ENCODE results near the gene OR1Q1. TPM values are rescaled to one million over a fixed set of nuclear protein-coding genes. Genes with fewer than 3 reads are reported as not detected.
"Not testable (repeated sequence)": the region's sequence is repeated elsewhere in the genome, so short reads cannot be mapped to it uniquely, and the experiment has no call there.

The OR1Q1 gene
- not detected for total RNA-seq

- Mint-ChIP-seq H3K4me1 (ENCODE audit: low read depth) (no peaks in the 10 kb centered on the region), H3K9me3 (no peaks in the 10 kb centered on the region), H3K27ac (no peak within 1 kb of the TSS), H3K36me3 (ENCODE audit: low read depth) (no peaks in the 10 kb centered on the region), H3K27me3 (ENCODE audit: low read depth) (peaks cover 4% of the 10 kb centered on the region), H3K4me3 (no peak within 1 kb of the TSS)
- intact Hi-C loops (cut with micrococcal nuclease), result no loop called here
- CTCF ChIA-PET, result no interaction called here
- DNase-seq, result no peak
Observed at GRCh38 chr9:122614362-122614761, at the start of gene OR1Q1. TSS of gene OR1Q1 (plus strand) at chr9:122614738. CDS start at chr9:122614738, 0 bp downstream.

- Mint-ChIP-seq H3K27ac (no peak overlapping the region), H3K4me1 (ENCODE audit: low read depth) (peaks cover 7% of the 10 kb centered on the region), H3K4me3 (no peak overlapping the region), H3K27me3 (ENCODE audit: low read depth) (peaks cover 21% of the 10 kb centered on the region), H3K9me3 (no peaks in the 10 kb centered on the region), H3K36me3 (ENCODE audit: low read depth) (no peaks in the 10 kb centered on the region)
- intact Hi-C loops (cut with micrococcal nuclease), result no loop called here
- CTCF ChIA-PET, result no interaction called here
- DNase-seq, result no peak
Observed at GRCh38 chr9:122567901-122568300, 46.6 kb upstream of the OR1Q1 start.

- H3K4me3 Mint-ChIP-seq, result no peak overlapping the region
- no peaks in the 10 kb centered on the region for H3K36me3 Mint-ChIP-seq (ENCODE audit: low read depth)
- H3K4me1 Mint-ChIP-seq (ENCODE audit: low read depth), result peaks cover 8% of the 10 kb centered on the region
- DNase-seq, result no peak
- no peaks in the 10 kb centered on the region for H3K9me3 Mint-ChIP-seq
- H3K27ac Mint-ChIP-seq, result no peak overlapping the region
- intact Hi-C loops (cut with micrococcal nuclease), result no loop called here
- CTCF ChIA-PET, result no interaction called here
- H3K27me3 Mint-ChIP-seq (ENCODE audit: low read depth), result peaks cover 4% of the 10 kb centered on the region
Observed at GRCh38 chr9:122572456-122572855, 42.1 kb upstream of the OR1Q1 start.

DNA sequence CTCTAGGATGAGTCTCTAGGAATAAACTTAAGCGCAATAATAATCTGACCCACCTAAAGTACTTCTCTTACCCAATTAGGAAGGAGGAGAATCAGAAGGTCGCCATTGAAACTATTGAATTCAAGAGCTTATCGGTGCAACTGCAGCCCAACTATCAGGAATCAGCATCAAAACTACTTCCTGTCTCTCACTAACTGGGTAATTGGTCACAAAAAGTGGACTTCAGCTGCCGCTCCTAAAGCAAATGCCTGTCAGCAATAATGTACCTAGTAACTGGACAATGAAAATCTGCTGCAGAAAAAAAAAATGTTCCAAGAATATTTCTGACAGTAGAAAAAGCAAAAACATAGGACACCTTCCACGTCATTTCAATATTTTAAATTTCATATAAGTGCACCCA is 34.7 kb upstream of the OR1Q1 start:
- CTCF ChIA-PET, result no interaction called here
- Mint-ChIP-seq H3K4me3 (no peak overlapping the region), H3K36me3 (ENCODE audit: low read depth) (no peaks in the 10 kb centered on the region), H3K27ac (no peak overlapping the region), H3K9me3 (no peaks in the 10 kb centered on the region), H3K27me3 (ENCODE audit: low read depth) (peaks cover 1% of the 10 kb centered on the region), H3K4me1 (ENCODE audit: low read depth) (no peaks in the 10 kb centered on the region)
- DNase-seq, result no peak
- intact Hi-C loops (cut with micrococcal nuclease), result no loop called here

GRCh38 chr9:122580360-122580759 is 34.2 kb upstream of the OR1Q1 start:
- intact Hi-C loops (cut with micrococcal nuclease), result no loop called here
- Mint-ChIP-seq H3K4me3 (no peak overlapping the region), H3K27me3 (ENCODE audit: low read depth) (peaks cover 1% of the 10 kb centered on the region), H3K4me1 (ENCODE audit: low read depth) (no peaks in the 10 kb centered on the region), H3K27ac (no peak overlapping the region), H3K36me3 (ENCODE audit: low read depth) (no peaks in the 10 kb centered on the region), H3K9me3 (no peaks in the 10 kb centered on the region)
- CTCF ChIA-PET, result no interaction called here
- no peak for DNase-seq

DNA sequence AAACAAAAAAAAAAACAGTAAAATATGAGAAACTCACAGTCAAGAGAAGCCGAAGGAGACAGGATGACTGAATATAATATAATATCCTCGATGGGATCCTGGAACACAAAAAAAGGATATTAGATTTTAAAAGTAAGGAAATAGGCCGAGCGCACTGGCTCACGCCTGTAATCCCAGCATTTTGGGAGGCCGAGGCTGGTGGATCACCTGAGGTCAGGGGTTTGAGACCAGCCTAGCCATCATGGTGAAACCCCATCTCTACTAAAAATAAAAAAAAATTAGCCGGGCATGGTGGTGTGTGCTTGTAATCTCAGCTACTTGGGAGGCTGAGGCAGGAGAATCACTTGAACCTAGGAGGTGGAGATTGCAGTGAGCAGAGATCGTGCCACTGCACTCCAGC is 31.3 kb upstream of the OR1Q1 start, which contains the start of gene OR1L8:
Gene OR1L8 (minus strand): TSS at position 101 of the 400 bp plus-strand sequence. CDS start 14,907 bp downstream, outside the sequence.
- H3K27ac Mint-ChIP-seq; H3K4me1 Mint-ChIP-seq (ENCODE audit: low read depth); DNase-seq; H3K36me3 Mint-ChIP-seq (ENCODE audit: low read depth); intact Hi-C loops (cut with micrococcal nuclease); CTCF ChIA-PET; H3K4me3 Mint-ChIP-seq; H3K27me3 Mint-ChIP-seq (ENCODE audit: low read depth); H3K9me3 Mint-ChIP-seq: not testable (repeated sequence)

- no peaks in the 10 kb centered on the region for H3K36me3 Mint-ChIP-seq (ENCODE audit: low read depth)
- CTCF ChIA-PET, result interaction anchor here (0.6 kb wide), 1 partner anchor 329 kb away, joined by 4 read pairs; no protein-coding TSS in a partner anchor
- no peak overlapping the region for H3K27ac Mint-ChIP-seq
- H3K9me3 Mint-ChIP-seq, result peaks cover 5% of the 10 kb centered on the region
- H3K4me1 Mint-ChIP-seq (ENCODE audit: low read depth), result no peaks in the 10 kb centered on the region
- H3K27me3 Mint-ChIP-seq (ENCODE audit: low read depth), result peaks cover 11% of the 10 kb centered on the region
- DNase-seq, result no peak
- intact Hi-C loops (cut with micrococcal nuclease), result no loop called here
- no peak overlapping the region for H3K4me3 Mint-ChIP-seq
Observed at GRCh38 chr9:122605691-122606090, 8.8 kb upstream of the OR1Q1 start.

DNA sequence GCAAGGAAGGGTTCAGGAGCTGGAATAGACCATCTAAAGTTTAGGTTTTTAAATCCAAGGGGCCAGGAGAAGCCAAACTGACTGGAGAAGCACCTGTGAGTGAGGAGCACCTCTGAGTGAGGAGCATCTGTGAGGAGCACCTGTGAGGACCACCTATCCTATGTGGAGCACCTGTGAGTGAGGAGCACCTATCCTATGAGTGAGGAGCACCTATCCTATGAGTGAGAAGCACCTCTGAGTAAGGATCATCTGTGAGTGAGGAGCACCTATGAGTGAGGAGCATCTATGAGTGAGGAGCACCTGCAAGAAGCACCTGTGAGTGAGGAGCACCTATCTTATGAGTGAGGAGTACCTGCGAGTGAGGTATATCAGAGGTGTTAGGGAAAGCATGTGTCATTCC is 8.0 kb upstream of the OR1Q1 start:
- H3K27me3 Mint-ChIP-seq (ENCODE audit: low read depth), result peaks cover 8% of the 10 kb centered on the region
- no peak for DNase-seq
- CTCF ChIA-PET, result no interaction called here
- H3K4me3 Mint-ChIP-seq, result no peak overlapping the region
- H3K27ac Mint-ChIP-seq, result no peak overlapping the region
- intact Hi-C loops (cut with micrococcal nuclease), result no loop called here
- H3K36me3 Mint-ChIP-seq (ENCODE audit: low read depth), result no peaks in the 10 kb centered on the region
- peaks cover 3% of the 10 kb centered on the region for H3K9me3 Mint-ChIP-seq
- H3K4me1 Mint-ChIP-seq (ENCODE audit: low read depth), result no peaks in the 10 kb centered on the region

DNA sequence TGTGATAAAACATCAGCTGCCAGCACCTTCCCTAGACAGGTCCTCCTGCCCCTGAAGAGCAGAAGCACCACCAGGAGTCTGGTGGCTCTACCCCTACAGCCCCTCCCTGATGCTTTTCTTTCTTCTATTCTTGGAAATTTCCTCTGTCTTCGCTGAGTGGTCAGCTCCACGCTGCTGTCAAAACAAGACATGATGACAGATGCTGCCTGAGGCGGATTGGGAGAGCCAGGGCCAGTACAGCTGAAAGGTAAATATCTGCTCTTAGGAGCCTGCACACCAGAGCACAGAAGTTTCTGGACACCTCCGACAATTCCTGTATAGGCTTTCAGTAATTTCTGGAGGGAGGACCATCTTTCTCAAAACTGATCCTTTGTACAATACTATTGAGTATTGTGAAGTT is 4.7 kb upstream of the OR1Q1 start:
- DNase-seq, result no peak
- no peak overlapping the region for H3K27ac Mint-ChIP-seq
- H3K4me1 Mint-ChIP-seq (ENCODE audit: low read depth), result no peaks in the 10 kb centered on the region
- intact Hi-C loops (cut with micrococcal nuclease), result no loop called here
- H3K4me3 Mint-ChIP-seq, result no peak overlapping the region
- H3K36me3 Mint-ChIP-seq (ENCODE audit: low read depth), result no peaks in the 10 kb centered on the region
- CTCF ChIA-PET, result no interaction called here
- H3K27me3 Mint-ChIP-seq (ENCODE audit: low read depth), result peaks cover 5% of the 10 kb centered on the region
- no peaks in the 10 kb centered on the region for H3K9me3 Mint-ChIP-seq

- Mint-ChIP-seq H3K36me3 (ENCODE audit: low read depth) (no peaks in the 10 kb centered on the region), H3K9me3 (no peaks in the 10 kb centered on the region), H3K4me3 (no peak overlapping the region), H3K27me3 (ENCODE audit: low read depth) (peaks cover 13% of the 10 kb centered on the region), H3K27ac (no peak overlapping the region), H3K4me1 (ENCODE audit: low read depth) (no peaks in the 10 kb centered on the region)
- no peak for DNase-seq
- CTCF ChIA-PET, result no interaction called here
- intact Hi-C loops (cut with micrococcal nuclease), result no loop called here
Observed at GRCh38 chr9:122619996-122620395, 5.5 kb downstream of the OR1Q1 start.

- H3K36me3 Mint-ChIP-seq (ENCODE audit: low read depth), result no peaks in the 10 kb centered on the region
- H3K4me1 Mint-ChIP-seq (ENCODE audit: low read depth), result no peaks in the 10 kb centered on the region
- H3K4me3 Mint-ChIP-seq, result no peak overlapping the region
- DNase-seq, result peak; percentile 8
- CTCF ChIA-PET, result no interaction called here
- no peak overlapping the region for H3K27ac Mint-ChIP-seq
- H3K27me3 Mint-ChIP-seq (ENCODE audit: low read depth), result peaks cover 15% of the 10 kb centered on the region
- intact Hi-C loops (cut with micrococcal nuclease), result no loop called here
- peaks cover 10% of the 10 kb centered on the region for H3K9me3 Mint-ChIP-seq
Observed at GRCh38 chr9:122642226-122642625, 27.7 kb downstream of the OR1Q1 start.

DNA sequence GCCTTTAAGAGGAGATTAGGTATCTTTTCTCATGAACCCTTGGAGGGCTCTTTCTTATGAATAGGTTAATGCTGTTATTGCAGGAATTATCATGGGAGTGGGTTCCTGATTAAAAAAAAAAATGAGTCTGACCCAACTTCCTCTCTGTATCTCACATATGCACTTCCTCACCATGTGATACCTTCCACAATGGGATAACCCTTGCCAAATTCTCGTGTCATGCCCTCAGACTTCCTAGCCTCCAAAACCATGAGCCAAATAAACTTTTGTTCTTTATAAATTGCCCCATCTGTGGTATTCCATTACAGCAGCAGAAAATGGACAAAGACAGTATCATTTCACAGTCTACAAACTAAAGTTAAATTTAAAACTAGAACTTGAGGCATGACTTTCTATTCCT is 41.8 kb downstream of the OR1Q1 start:
- no peak overlapping the region for H3K4me3 Mint-ChIP-seq
- H3K27me3 Mint-ChIP-seq (ENCODE audit: low read depth), result peaks cover 7% of the 10 kb centered on the region
- CTCF ChIA-PET, result no interaction called here
- DNase-seq, result no peak
- H3K9me3 Mint-ChIP-seq, result no peaks in the 10 kb centered on the region
- no peaks in the 10 kb centered on the region for H3K36me3 Mint-ChIP-seq (ENCODE audit: low read depth)
- no peaks in the 10 kb centered on the region for H3K4me1 Mint-ChIP-seq (ENCODE audit: low read depth)
- intact Hi-C loops (cut with micrococcal nuclease), result no loop called here
- no peak overlapping the region for H3K27ac Mint-ChIP-seq

- Mint-ChIP-seq H3K9me3 (no peaks in the 10 kb centered on the region), H3K36me3 (ENCODE audit: low read depth) (no peaks in the 10 kb centered on the region), H3K27ac (no peak within 1 kb of the TSS), H3K4me3 (no peak within 1 kb of the TSS), H3K27me3 (ENCODE audit: low read depth) (peaks cover 14% of the 10 kb centered on the region), H3K4me1 (ENCODE audit: low read depth) (no peaks in the 10 kb centered on the region)
- no peak for DNase-seq
- CTCF ChIA-PET, result no interaction called here
- intact Hi-C loops (cut with micrococcal nuclease), result no loop called here
Observed at GRCh38 chr9:122657527-122657926, 43.0 kb downstream of the OR1Q1 start, which contains the start of gene OR1B1. TSS of gene OR1B1 (minus strand) at chr9:122657627.

DNA sequence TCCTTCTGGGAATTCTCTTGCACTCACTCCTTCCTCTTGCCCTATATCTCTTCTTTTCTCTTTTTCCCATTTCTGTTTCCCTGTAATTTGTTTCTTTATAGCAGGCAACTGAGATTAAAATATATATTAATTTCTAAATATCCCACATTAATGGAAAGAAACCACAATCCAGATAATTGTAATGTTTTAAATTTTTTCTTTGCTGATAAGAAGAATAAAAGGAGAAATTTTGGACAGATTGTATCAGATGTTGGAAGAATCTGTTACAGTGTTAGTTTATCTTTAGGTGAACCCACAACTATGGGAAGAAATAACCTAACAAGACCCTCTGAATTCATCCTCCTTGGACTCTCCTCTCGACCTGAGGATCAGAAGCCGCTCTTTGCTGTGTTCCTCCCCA is 46.9 kb downstream of the OR1Q1 start, which contains the start of gene OR1L1:
Gene OR1L1 (plus strand): TSS at position 301 of the 400 bp plus-strand sequence. CDS start 0 bp downstream, at position 301.
- Mint-ChIP-seq H3K4me1 (ENCODE audit: low read depth) (no peaks in the 10 kb centered on the region), H3K36me3 (ENCODE audit: low read depth) (no peaks in the 10 kb centered on the region), H3K4me3 (no peak within 1 kb of the TSS), H3K9me3 (no peaks in the 10 kb centered on the region), H3K27me3 (ENCODE audit: low read depth) (peaks cover 9% of the 10 kb centered on the region), H3K27ac (no peak within 1 kb of the TSS)
- CTCF ChIA-PET, result no interaction called here
- intact Hi-C loops (cut with micrococcal nuclease), result no loop called here
- no peak for DNase-seq

All from activated naive CD4-positive, alpha-beta T cell treated with anti-CD3 and anti-CD28 coated beads for 36 hours (primary cell).